HepG2 (cell line): ENCODE measurements around the gene KLF6. TPM values are rescaled to one million over a fixed set of nuclear protein-coding genes. Genes with fewer than 3 reads are reported as not detected.

Experiments
- ATAC-seq: fragments of 200-7000 bp; cut with Tn5 transposase; 3 replicates; pipeline ENCODE4 v1.9.1; 2020; ENCODE audit warnings: mild to moderate bottlenecking, moderate library complexity
- BruUV-seq: library from RNA; stranded (reverse); fragments of 400-500 nt; replicated peaks from 2 replicates; lab custom pipeline; 2021; lab: Mats Ljungman, UMichigan
- CTCF ChIA-PET: fragments of 300-600 bp; formaldehyde crosslinking; extraction: SDS; loops from one replicate; lab custom pipeline; 2021; ENCODE audit warnings: low total read pairs, inconsistent platforms, low intra/inter-chr PET ratio; lab: Yijun Ruan, JAX
- POLR2A ChIA-PET: fragments of 350-600 bp; sonication (Branson Sonifier 250); formaldehyde crosslinking; loops from one replicate; lab custom pipeline; 2020; ENCODE audit warnings: antibody characterized with exemption, inconsistent platforms; lab: Yijun Ruan, JAX
- DNase-seq: peaks from one replicate; pipeline ENCODE4 v3.0.0-alpha.2; 2015; ENCODE audit warnings: low spot score
- FAIRE-seq: peaks from 3 replicates; lab custom pipeline; 2011; peaks lifted over from hg19 to GRCh38; lab: Jason Lieb, UNC
- H2AFZ ChIP-seq: one replicate; pipeline ENCODE4 v1.6.1; 2011; ENCODE audit warnings: low read length, inconsistent platforms
- H3K27ac ChIP-seq: fragments of 300-600 bp; 3 replicates; pipeline ENCODE4 v1.8.0; 2011; ENCODE audit warnings: mixed run types, mild to moderate bottlenecking, mixed read lengths, low read length, inconsistent platforms; ENCODE audit not compliant: insufficient read depth; ENCODE audit errors: extremely low read length
- H3K27me3 ChIP-seq, 2 experiments: fragments of 200-600 bp in 1 of 2; 2 replicates in 1 of 2; 3 replicates in 1 of 2; pipeline versions ENCODE4 v1.6.0 to v1.8.0; 2011; ENCODE audit warnings: low read length in 2 of 2, mild to moderate bottlenecking in 2 of 2, moderate library complexity in 2 of 2, inconsistent platforms in 1 of 2; ENCODE audit not compliant: insufficient read depth in 2 of 2, control insufficient read depth in 1 of 2
- H3K36me3 ChIP-seq, 2 experiments: fragments of 200-600 bp in 1 of 2; replicated peaks in 1 of 2; 2 replicates in 1 of 2; 3 replicates in 1 of 2; pipeline versions ENCODE4 v1.5.1 to v1.8.0; 2011; ENCODE audit warnings: low read length in 2 of 2, inconsistent platforms in 1 of 2; ENCODE audit not compliant: insufficient read depth in 2 of 2, control insufficient read depth in 1 of 2
- H3K4me1 ChIP-seq: 2 replicates; pipeline ENCODE4 v1.5.1; 2012; ENCODE audit warnings: low read length, inconsistent platforms; ENCODE audit not compliant: insufficient read depth
- H3K4me2 ChIP-seq: 2 replicates; pipeline ENCODE4 v1.6.0; 2011; ENCODE audit warnings: low read depth, low read length, inconsistent platforms
- H3K4me3 ChIP-seq, 3 experiments: fragments of 200-600 bp in 1 of 3; sonication (generic), shearing (Covaris generic) in 1 of 3; replicated peaks in 1 of 3; 2 replicates each; pipeline ENCODE4 v1.5.1; 2011 to 2016; ENCODE audit warnings: low read length in 3 of 3, inconsistent platforms in 2 of 3, low read depth in 2 of 3, mild to moderate bottlenecking in 2 of 3, control low read depth in 1 of 3, mixed read lengths in 1 of 3; ENCODE audit not compliant: insufficient read depth in 1 of 3
- H3K79me2 ChIP-seq: one replicate; pipeline ENCODE4 v1.6.1; 2011; ENCODE audit warnings: low read length, inconsistent platforms; ENCODE audit not compliant: insufficient read depth
- H3K9ac ChIP-seq: 2 replicates; pipeline ENCODE4 v1.6.0; 2011; ENCODE audit warnings: mild to moderate bottlenecking, low read depth, low read length, inconsistent platforms; ENCODE audit not compliant: insufficient read depth
- H3K9me3 ChIP-seq: 2 replicates; pipeline ENCODE4 v1.5.1; 2012; ENCODE audit warnings: mild to moderate bottlenecking, low read length
- H4K20me1 ChIP-seq: 2 replicates; pipeline ENCODE4 v1.6.0; 2011; ENCODE audit warnings: inconsistent platforms, mild to moderate bottlenecking, low read length, moderate library complexity; ENCODE audit not compliant: insufficient read depth
- CREM ChIP-seq, 2 experiments: sonication (generic) in 1 of 2; formaldehyde crosslinking in 1 of 2; IDR thresholded peaks; 2 replicates each; pipeline versions ENCODE4 v1.4.0 to v1.6.1; 2016 to 2020; ENCODE audit warnings: antibody characterized with exemption in 1 of 2, mild to moderate bottlenecking in 1 of 2, missing genetic modification reagents in 1 of 2
- ERF ChIP-seq: IDR thresholded peaks from 2 replicates; pipeline ENCODE4 v1.6.1; 2018; ENCODE audit warnings: missing biosample characterization, missing genetic modification reagents
- NONO ChIP-seq, 2 experiments: fragments of 450-650 bp in 1 of 2; sonication (generic) in 1 of 2; formaldehyde crosslinking in 1 of 2; IDR thresholded peaks in 1 of 2; conservative IDR thresholded peaks in 1 of 2; 2 replicates each; pipeline versions ENCODE4 v1.6.1 to v1.8.0; 2017 to 2022; ENCODE audit warnings: mild to moderate bottlenecking in 1 of 2, missing genetic modification reagents in 1 of 2, moderate library complexity in 1 of 2
- PRDM10 ChIP-seq: sonication (generic); formaldehyde crosslinking; IDR thresholded peaks from 2 replicates; pipeline ENCODE4 v1.4.0; 2020; ENCODE audit warnings: low read depth, missing genetic modification reagents
- PREB ChIP-seq: sonication (generic); formaldehyde crosslinking; IDR thresholded peaks from 2 replicates; pipeline ENCODE4 v1.4.0; 2020; ENCODE audit warnings: missing genetic modification reagents
- SRSF4 ChIP-seq: fragments of 200-400 bp; formaldehyde crosslinking; IDR thresholded peaks from one replicate; pipeline ENCODE4 v1.6.1; 2018; ENCODE audit warnings: mild to moderate bottlenecking, low read depth, low read length, moderate library complexity; ENCODE audit not compliant: poor library complexity, severe bottlenecking
- ZFP90 ChIP-seq: sonication (generic); formaldehyde crosslinking; IDR thresholded peaks from 2 replicates; pipeline ENCODE4 v1.8.0; 2022; ENCODE audit warnings: missing genetic modification reagents, mild to moderate bottlenecking, inconsistent platforms, borderline replicate concordance
- ZNF12 ChIP-seq: sonication (generic); formaldehyde crosslinking; IDR thresholded peaks from 2 replicates; pipeline ENCODE4 v1.5.0; 2020; ENCODE audit warnings: missing genetic modification reagents
- ZNF205 ChIP-seq: IDR thresholded peaks from 2 replicates; pipeline ENCODE4 v1.6.1; 2018; ENCODE audit warnings: missing biosample characterization, missing genetic modification reagents
- ZNF354B ChIP-seq: sonication (generic); formaldehyde crosslinking; IDR thresholded peaks from 2 replicates; pipeline ENCODE4 v1.8.0; 2022; ENCODE audit warnings: mild to moderate bottlenecking, missing genetic modification reagents
- ZNF557 ChIP-seq: sonication (generic); formaldehyde crosslinking; IDR thresholded peaks from 2 replicates; pipeline ENCODE4 v1.4.0; 2020; ENCODE audit warnings: missing genetic modification reagents
- ZSCAN31 ChIP-seq: sonication (generic); formaldehyde crosslinking; IDR thresholded peaks from 2 replicates; pipeline ENCODE4 v1.5.0; 2020; ENCODE audit warnings: low read depth, mild to moderate bottlenecking, missing genetic modification reagents
- WGBS: methylation state at CpG from one replicate; pipeline ENCODE4 v1.1.6; 2017; ENCODE audit warnings: low lambda C conversion rate; 5-methylcytosine and 5-hydroxymethylcytosine counted together
- in situ Hi-C: cut with HindIII; loops from 2 replicates; pipeline ENCODE4 v1.10.0; 2017; ENCODE audit warnings: low pct_unique_long_range_greater_than_20kb; ENCODE audit not compliant: extremely low pct_ligation_motif_present
- intact Hi-C: fragments of 100-400 bp; cut with micrococcal nuclease; formaldehyde crosslinking; loops from one replicate; pipeline ENCODE4 v1.10.0; 2022; ENCODE audit not compliant: unreplicated experiment
- polyA plus RNA-seq, 8 experiments: library from polyadenylated mRNA; depleted of rRNA in 3 of 8; stranded (reverse) in 7 of 8; unstranded in 1 of 8; fragments of >200 nt; fragmentation: Illumina TruSeq in 4 of 8; extraction: Trizol in 4 of 8; gene quantifications; 2 replicates each; pipeline versions ENCODE4 v1.2.1 to v1.2.3, GENCODE V29; 2011 to 2016; ENCODE audit warnings: low read depth in 4 of 8, missing spikeins in 1 of 8, mixed read lengths in 1 of 8; ENCODE audit not compliant: insufficient read depth in 1 of 8
- total RNA-seq, 5 experiments: library from RNA; depleted of rRNA; stranded (reverse); fragments of >200 nt; fragmentation: Illumina TruSeq; extraction: Trizol; gene quantifications; 2 replicates each; pipeline ENCODE4 v1.2.3, GENCODE V29; 2016; ENCODE audit warnings: low read depth in 1 of 5
- TF ChIP-seq, protein P1 (sequence below): IDR thresholded peaks from 2 replicates; pipeline ENCODE4 v1.6.1; 2018; ENCODE audit warnings: missing genetic modification reagents
- TF ChIP-seq, protein P2 (sequence below): IDR thresholded peaks from 2 replicates; pipeline ENCODE4 v1.6.1; 2016; ENCODE audit warnings: mild to moderate bottlenecking, missing biosample characterization, missing genetic modification reagents
- TF ChIP-seq, protein P3 (sequence below): IDR thresholded peaks from 2 replicates; pipeline ENCODE4 v1.6.1; 2018; ENCODE audit warnings: missing genetic modification reagents, mild to moderate bottlenecking, missing compliant biosample characterization
- TF ChIP-seq, protein P4 (sequence below): sonication (generic); formaldehyde crosslinking; IDR thresholded peaks from 2 replicates; pipeline ENCODE4 v1.8.1; 2022; ENCODE audit warnings: mild to moderate bottlenecking, missing genetic modification reagents

KLF6 gene
- total and polyA plus RNA-seq, 2 of the 13 experiments (the other 11 are each of a cell fraction or from before 2014, with no cell fraction given), result 27.0 to 71.9 TPM

- Histone ChIP-seq H3K27ac (no peak overlapping the region), H3K9ac (no peak overlapping the region), H3K4me2 (no peak overlapping the region), H3K4me3 (no peak overlapping the region), H4K20me1 (no peaks in the 10 kb centered on the region), H3K9me3 (no peaks in the 10 kb centered on the region), H2AFZ (no peak overlapping the region), H3K4me1 (peaks cover 16% of the 10 kb centered on the region), H3K27me3 (no peaks in the 10 kb centered on the region), H3K36me3 (no peaks in the 10 kb centered on the region), H3K79me2 (no peaks in the 10 kb centered on the region)
- CTCF ChIA-PET, result no interaction called here
- FAIRE-seq (no peak), ATAC-seq (no peak), DNase-seq (no peak)
- BruUV-seq, result no TSS peak
- POLR2A ChIA-PET, result no interaction called here
- in situ Hi-C loops, result no loop called here
- intact Hi-C loops, result no loop called here
- WGBS, result 95% methylated on average over 10 of the region's 10 CpGs
- TF ChIP-seq ZSCAN31 (CRISPR knock-in tag) (no peak), ZFP90 (CRISPR knock-in tag) (no peak), PREB (CRISPR knock-in tag) (no peak), ZNF12 (CRISPR knock-in tag) (no peak), PRDM10 (CRISPR knock-in tag) (no peak), ZNF354B (no peak), NONO (IDR thresholded peaks at IDR 0.05) (no peak), NONO (CRISPR knock-in tag; conservative IDR thresholded peaks at IDR 0.05) (no peak), ERF (CRISPR knock-in tag) (no peak), ZNF557 (CRISPR knock-in tag) (no peak), ZNF205 (CRISPR knock-in tag) (no peak), SRSF4 (no peak), CREM (IDR thresholded peaks at IDR 0.05) (no peak), CREM (CRISPR knock-in tag; IDR thresholded peaks at IDR 0.05) (no peak)
- TF ChIP-seq, protein P1, sequence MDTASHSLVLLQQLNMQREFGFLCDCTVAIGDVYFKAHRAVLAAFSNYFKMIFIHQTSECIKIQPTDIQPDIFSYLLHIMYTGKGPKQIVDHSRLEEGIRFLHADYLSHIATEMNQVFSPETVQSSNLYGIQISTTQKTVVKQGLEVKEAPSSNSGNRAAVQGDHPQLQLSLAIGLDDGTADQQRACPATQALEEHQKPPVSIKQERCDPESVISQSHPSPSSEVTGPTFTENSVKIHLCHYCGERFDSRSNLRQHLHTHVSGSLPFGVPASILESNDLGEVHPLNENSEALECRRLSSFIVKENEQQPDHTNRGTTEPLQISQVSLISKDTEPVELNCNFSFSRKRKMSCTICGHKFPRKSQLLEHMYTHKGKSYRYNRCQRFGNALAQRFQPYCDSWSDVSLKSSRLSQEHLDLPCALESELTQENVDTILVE (CRISPR knock-in tag), result no peak
- TF ChIP-seq, protein P2, sequence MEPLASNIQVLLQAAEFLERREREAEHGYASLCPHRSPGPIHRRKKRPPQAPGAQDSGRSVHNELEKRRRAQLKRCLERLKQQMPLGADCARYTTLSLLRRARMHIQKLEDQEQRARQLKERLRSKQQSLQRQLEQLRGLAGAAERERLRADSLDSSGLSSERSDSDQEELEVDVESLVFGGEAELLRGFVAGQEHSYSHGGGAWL (CRISPR knock-in tag), result no peak
- TF ChIP-seq, protein P3, sequence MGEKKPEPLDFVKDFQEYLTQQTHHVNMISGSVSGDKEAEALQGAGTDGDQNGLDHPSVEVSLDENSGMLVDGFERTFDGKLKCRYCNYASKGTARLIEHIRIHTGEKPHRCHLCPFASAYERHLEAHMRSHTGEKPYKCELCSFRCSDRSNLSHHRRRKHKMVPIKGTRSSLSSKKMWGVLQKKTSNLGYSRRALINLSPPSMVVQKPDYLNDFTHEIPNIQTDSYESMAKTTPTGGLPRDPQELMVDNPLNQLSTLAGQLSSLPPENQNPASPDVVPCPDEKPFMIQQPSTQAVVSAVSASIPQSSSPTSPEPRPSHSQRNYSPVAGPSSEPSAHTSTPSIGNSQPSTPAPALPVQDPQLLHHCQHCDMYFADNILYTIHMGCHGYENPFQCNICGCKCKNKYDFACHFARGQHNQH (CRISPR knock-in tag), result no peak
- TF ChIP-seq, protein P4, sequence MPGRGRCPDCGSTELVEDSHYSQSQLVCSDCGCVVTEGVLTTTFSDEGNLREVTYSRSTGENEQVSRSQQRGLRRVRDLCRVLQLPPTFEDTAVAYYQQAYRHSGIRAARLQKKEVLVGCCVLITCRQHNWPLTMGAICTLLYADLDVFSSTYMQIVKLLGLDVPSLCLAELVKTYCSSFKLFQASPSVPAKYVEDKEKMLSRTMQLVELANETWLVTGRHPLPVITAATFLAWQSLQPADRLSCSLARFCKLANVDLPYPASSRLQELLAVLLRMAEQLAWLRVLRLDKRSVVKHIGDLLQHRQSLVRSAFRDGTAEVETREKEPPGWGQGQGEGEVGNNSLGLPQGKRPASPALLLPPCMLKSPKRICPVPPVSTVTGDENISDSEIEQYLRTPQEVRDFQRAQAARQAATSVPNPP, result no peak
Observed at GRCh38 chr10:3820255-3820654, 35.2 kb upstream of the KLF6 start.
